Neural cell (in vitro differentiated cells): Measurements from ENCODE around the gene INSRR. TPM values are rescaled to one million over a fixed set of nuclear protein-coding genes. Genes with fewer than 3 reads are reported as not detected.

Experiments used
- H2AFZ ChIP-seq: fragments of 200-600, 300-800 bp; sonication (generic), shearing (Covaris generic); 2 replicates; pipeline ENCODE4 v1.6.0; 2014; ENCODE audit warnings: low read depth, mild to moderate bottlenecking, antibody characterized with exemption, low read length, moderate library complexity
- H3F3A ChIP-seq: fragments of 200-600 bp; shearing (Covaris generic); 2 replicates; pipeline ENCODE4 v1.6.1; 2016; ENCODE audit warnings: mild to moderate bottlenecking, moderate library complexity, mixed read lengths, antibody characterized with exemption, low read length; ENCODE audit not compliant: insufficient read depth, poor library complexity, severe bottlenecking
- H3K27ac ChIP-seq: fragments of 200-600, 300-800 bp; sonication (generic), shearing (Covaris generic); 2 replicates; pipeline ENCODE4 v1.5.1; 2014; ENCODE audit warnings: mild to moderate bottlenecking, low read length, moderate library complexity
- H3K27me3 ChIP-seq: fragments of 300-800, 200-600 bp; sonication (generic), shearing (Covaris generic); 2 replicates; pipeline ENCODE4 v1.6.0; 2014; ENCODE audit warnings: mild to moderate bottlenecking, low read depth, low read length, moderate library complexity; ENCODE audit not compliant: insufficient read depth
- H3K36me3 ChIP-seq: fragments of 300-800, 200-600 bp; sonication (generic), shearing (Covaris generic); 2 replicates; pipeline ENCODE4 v1.5.1; 2014; ENCODE audit warnings: mild to moderate bottlenecking, antibody characterized with exemption, low read length, moderate library complexity; ENCODE audit not compliant: insufficient read depth
- H3K4me2 ChIP-seq: fragments of 300-800, 200-600 bp; sonication (generic), shearing (Covaris generic); 2 replicates; pipeline ENCODE4 v1.6.0; 2014; ENCODE audit warnings: mild to moderate bottlenecking, low read length
- H3K4me3 ChIP-seq: fragments of 300-800, 200-600 bp; sonication (generic), shearing (Covaris generic); 2 replicates; pipeline ENCODE4 v1.5.1; 2014; ENCODE audit warnings: mild to moderate bottlenecking, low read length, moderate library complexity
- H3K79me2 ChIP-seq: fragments of 200-600 bp; shearing (Covaris generic); replicated peaks from 2 replicates; pipeline ENCODE4 v1.6.0; 2014; ENCODE audit warnings: mild to moderate bottlenecking, low read length, moderate library complexity; ENCODE audit not compliant: insufficient read depth
- H3K9ac ChIP-seq: fragments of 300-800, 200-600 bp; sonication (generic), shearing (Covaris generic); 2 replicates; pipeline ENCODE4 v1.6.1; 2016; ENCODE audit warnings: mild to moderate bottlenecking, low read length, mixed read lengths
- H3K9me2 ChIP-seq: fragments of 200-600 bp; shearing (Covaris generic); 2 replicates; pipeline ENCODE4 v1.6.1; 2016; ENCODE audit warnings: mild to moderate bottlenecking, low read length, mixed read lengths; ENCODE audit not compliant: insufficient read depth
- H3K9me3 ChIP-seq: fragments of 200-600, 300-800 bp; sonication (generic), shearing (Covaris generic); 2 replicates; pipeline ENCODE4 v1.6.1; 2016; ENCODE audit warnings: mild to moderate bottlenecking, mixed run types, low read length, moderate library complexity, mixed read lengths
- H4K20me1 ChIP-seq: fragments of 200-600 bp; shearing (Covaris generic); 2 replicates; pipeline ENCODE4 v1.6.1; 2016; ENCODE audit warnings: mild to moderate bottlenecking, mixed run types; ENCODE audit not compliant: insufficient read depth
- CTCF ChIP-seq: fragments of 450-650 bp; IDR thresholded peaks from 2 replicates; pipeline ENCODE4 v1.5.1; 2014; ENCODE audit warnings: antibody characterized with exemption, mild to moderate bottlenecking, moderate library complexity; ENCODE audit not compliant: poor library complexity, severe bottlenecking
- EP300 ChIP-seq: fragments of 450-650 bp; conservative IDR thresholded peaks from 2 replicates; pipeline ENCODE4 v1.6.1; 2014; ENCODE audit warnings: antibody characterized with exemption, mild to moderate bottlenecking, moderate library complexity; ENCODE audit not compliant: poor library complexity, severe bottlenecking
- EZH2 ChIP-seq: fragments of 200-600, 300-800 bp; shearing (Covaris generic), sonication (generic); IDR thresholded peaks from 2 replicates; pipeline ENCODE4 v1.6.1; 2014; ENCODE audit warnings: antibody characterized with exemption, low read length, borderline replicate concordance, mild to moderate bottlenecking; ENCODE audit not compliant: insufficient read depth, poor library complexity, severe bottlenecking
- MXI1 ChIP-seq: fragments of 450-650 bp; conservative IDR thresholded peaks from 2 replicates; pipeline ENCODE4 v1.6.1; 2014; ENCODE audit warnings: antibody characterized with exemption, mild to moderate bottlenecking; ENCODE audit not compliant: poor library complexity, severe bottlenecking
- POLR2AphosphoS5 ChIP-seq: IDR thresholded peaks from 2 replicates; pipeline ENCODE4 v1.6.1; 2012
- RAD21 ChIP-seq: fragments of 450-650 bp; conservative IDR thresholded peaks from 2 replicates; pipeline ENCODE4 v1.6.1; 2014; ENCODE audit warnings: antibody characterized with exemption, mild to moderate bottlenecking, moderate library complexity
- REST ChIP-seq: IDR thresholded peaks from 2 replicates; pipeline ENCODE4 v1.6.1; 2012; ENCODE audit warnings: borderline replicate concordance
- SMC3 ChIP-seq: fragments of 450-650 bp; conservative IDR thresholded peaks from 2 replicates; pipeline ENCODE4 v1.6.1; 2014; ENCODE audit warnings: antibody characterized with exemption, mild to moderate bottlenecking, moderate library complexity; ENCODE audit not compliant: poor library complexity
- TAF1 ChIP-seq: IDR thresholded peaks from 2 replicates; pipeline ENCODE4 v1.6.1; 2012; ENCODE audit warnings: low read depth
- polyA minus RNA-seq: library from RNA; depleted of rRNA, polyadenylated mRNA; stranded (reverse); fragments of >200 nt; gene quantifications from 2 replicates; pipeline ENCODE4 v1.2.3, GENCODE V29; 2014
- polyA plus RNA-seq: library from polyadenylated mRNA; depleted of rRNA; stranded (reverse); fragments of >200 nt; gene quantifications from 2 replicates; pipeline ENCODE4 v1.2.3, GENCODE V29; 2014

Gene INSRR
- polyA plus RNA-seq (2.7 and 3.0 TPM in 2 replicates), polyA minus RNA-seq (1.7 TPM in 2 replicates)

GRCh38 chr1:156858959-156859522, at the start of gene INSRR:
Gene INSRR, minus strand, starts transcription at chr1:156859117. Its CDS starts 496 bp downstream, at chr1:156858621.
- Histone ChIP-seq H3K36me3 (no peaks in the 10 kb centered on the region), H3K79me2 (no peaks in the 10 kb centered on the region), H3K9me3 (no peaks in the 10 kb centered on the region), H3K4me2 (peak within 1 kb of the TSS; percentile 84), H3K4me3 (peak within 1 kb of the TSS; percentile 64), H3K9ac (peak within 1 kb of the TSS; percentile 45), H4K20me1 (no peaks in the 10 kb centered on the region), H3K27me3 (peaks cover 56% of the 10 kb centered on the region), H3F3A (no peaks in the 10 kb centered on the region), H2AFZ (no peak within 1 kb of the TSS), H3K9me2 (no peaks in the 10 kb centered on the region), H3K27ac (no peak within 1 kb of the TSS)
- no peak for TF ChIP-seq REST
- no peak for TF ChIP-seq RAD21
- TF ChIP-seq CTCF = no peak
- no peak for TF ChIP-seq MXI1
- TF ChIP-seq TAF1 = no peak
- no peak for TF ChIP-seq EP300
- TF ChIP-seq SMC3 = no peak
- TF ChIP-seq POLR2AphosphoS5 = no peak
- TF ChIP-seq EZH2 = no peak

- H3K4me2 ChIP-seq = no peak overlapping the region
- no peaks in the 10 kb centered on the region for H3F3A ChIP-seq
- no peak overlapping the region for H3K27ac ChIP-seq
- H4K20me1 ChIP-seq = no peaks in the 10 kb centered on the region
- TF ChIP-seq SMC3 (no peak), EZH2 (no peak), POLR2AphosphoS5 (no peak), REST (no peak), CTCF (no peak), RAD21 (no peak), TAF1 (no peak), EP300 (no peak), MXI1 (no peak)
- no peak overlapping the region for H2AFZ ChIP-seq
- H3K27me3 ChIP-seq = no peaks in the 10 kb centered on the region
- H3K4me3 ChIP-seq = no peak overlapping the region
- no peak overlapping the region for H3K9ac ChIP-seq
- no peaks in the 10 kb centered on the region for H3K79me2 ChIP-seq
- H3K36me3 ChIP-seq = no peaks in the 10 kb centered on the region
- no peaks in the 10 kb centered on the region for H3K9me3 ChIP-seq
- no peaks in the 10 kb centered on the region for H3K9me2 ChIP-seq
These were observed 49.6 kb upstream of the INSRR start for GRCh38 chr1:156908541-156908940.
